Activated T-helper 2 cell treated with anti-CD3 and anti-CD28 coated beads, Interferon-gamma antibody, Interleukin-2, Interleukin-4, amounts not matched to agents 10 μg/mL and 5 μg/mL and 100 μg/mL, durations not matched to agents 14 hours and 24 hours and 36 hours (primary cell): ENCODE measurements around the gene SLC32A1. TPM values are rescaled to one million over a fixed set of nuclear protein-coding genes. Genes with fewer than 3 reads are reported as not detected.

Source experiments
- DNase-seq: peaks from one replicate; pipeline ENCODE4 v3.0.0; 2021; ENCODE audit warnings: low spot score
- H3K27ac Mint-ChIP-seq: one replicate; pipeline ENCODE4 v1.8.0; 2021; ENCODE audit warnings: mixed read lengths
- H3K27me3 Mint-ChIP-seq: one replicate; pipeline ENCODE4 v1.8.0; 2021; ENCODE audit warnings: low read depth, mixed read lengths
- H3K36me3 Mint-ChIP-seq: one replicate; pipeline ENCODE4 v1.8.0; 2021; ENCODE audit warnings: low read depth, mixed read lengths
- H3K4me1 Mint-ChIP-seq: one replicate; pipeline ENCODE4 v1.8.0; 2021; ENCODE audit warnings: low read depth, mixed read lengths
- H3K4me3 Mint-ChIP-seq: one replicate; pipeline ENCODE4 v1.8.0; 2021; ENCODE audit warnings: low read depth, mild to moderate bottlenecking, moderate library complexity, mixed read lengths
- H3K9me3 Mint-ChIP-seq: one replicate; pipeline ENCODE4 v1.8.0; 2021; ENCODE audit warnings: mixed read lengths
- intact Hi-C: fragments of 100-400 bp; cut with micrococcal nuclease; formaldehyde crosslinking; loops from one replicate; pipeline ENCODE4 v1.15.1; 2023
- total RNA-seq: library from RNA; stranded (reverse); gene quantifications from 2 replicates; pipeline ENCODE4 v1.2.3, GENCODE V29; 2022

SLC32A1 gene
- total RNA-seq, 1 donor from 2014 or later, result not detected

DNA sequence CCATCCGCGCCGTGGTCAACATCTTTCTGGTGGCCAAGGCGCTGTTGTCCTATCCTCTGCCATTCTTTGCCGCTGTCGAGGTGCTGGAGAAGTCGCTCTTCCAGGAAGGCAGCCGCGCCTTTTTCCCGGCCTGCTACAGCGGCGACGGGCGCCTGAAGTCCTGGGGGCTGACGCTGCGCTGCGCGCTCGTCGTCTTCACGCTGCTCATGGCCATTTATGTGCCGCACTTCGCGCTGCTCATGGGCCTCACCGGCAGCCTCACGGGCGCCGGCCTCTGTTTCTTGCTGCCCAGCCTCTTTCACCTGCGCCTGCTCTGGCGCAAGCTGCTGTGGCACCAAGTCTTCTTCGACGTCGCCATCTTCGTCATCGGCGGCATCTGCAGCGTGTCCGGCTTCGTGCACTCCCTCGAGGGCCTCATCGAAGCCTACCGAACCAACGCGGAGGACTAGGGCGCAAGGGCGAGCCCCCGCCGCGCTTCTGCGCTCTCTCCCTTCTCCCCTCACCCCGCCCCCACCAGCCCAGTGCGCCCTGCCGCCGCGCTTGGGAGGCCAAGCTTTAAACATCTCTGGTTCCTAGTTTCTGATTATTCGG, 4.0 kb downstream of the SLC32A1 start:
- Mint-ChIP-seq H3K9me3 (peaks cover 4% of the 10 kb centered on the region), H3K4me3 (no peak overlapping the region), H3K36me3 (peaks cover 7% of the 10 kb centered on the region), H3K27me3 (peaks cover 80% of the 10 kb centered on the region), H3K27ac (peak overlapping the region; percentile 30), H3K4me1 (peaks cover 38% of the 10 kb centered on the region)
- DNase-seq, result no peak
- intact Hi-C loops, result no loop called here

DNA sequence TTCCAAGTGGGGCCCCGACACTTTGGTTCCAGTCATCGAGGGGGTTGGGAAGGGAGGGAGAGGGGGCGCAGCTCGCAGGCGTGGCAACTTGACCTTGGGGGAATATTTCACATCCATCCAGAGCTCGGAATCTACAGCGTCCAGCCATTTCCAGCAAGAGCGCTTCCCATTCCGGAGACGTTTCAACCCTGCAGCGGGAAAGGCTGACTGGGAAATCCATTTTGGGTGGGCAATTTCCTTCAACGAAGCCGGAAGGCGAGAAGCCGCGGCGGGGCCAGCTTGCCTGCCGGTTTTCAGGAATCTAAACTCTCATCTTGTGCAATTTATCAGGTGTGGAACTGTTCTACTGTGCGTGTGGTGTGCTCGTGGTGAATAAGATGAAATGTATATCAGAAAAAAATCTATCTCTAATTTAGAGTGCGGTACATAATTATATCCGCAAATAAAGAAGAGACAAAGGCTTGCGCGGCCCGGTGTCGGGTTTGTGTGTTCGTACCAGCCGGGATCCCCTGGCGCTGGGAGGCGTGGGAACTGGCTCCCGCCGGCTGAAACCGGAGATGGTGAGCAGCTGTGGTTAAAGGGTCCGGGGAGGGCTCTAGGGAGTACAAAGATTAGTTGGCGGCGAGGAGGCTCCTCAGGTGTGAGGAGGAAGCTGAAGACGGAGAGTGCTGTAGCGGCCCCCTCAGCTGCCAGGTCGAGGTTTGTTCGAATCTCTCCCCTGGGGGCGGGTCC, 4.8 kb downstream of the SLC32A1 start:
- no peak overlapping the region for H3K4me3 Mint-ChIP-seq
- H3K27ac Mint-ChIP-seq, result peak overlapping the region; percentile 57
- peaks cover 38% of the 10 kb centered on the region for H3K4me1 Mint-ChIP-seq
- intact Hi-C loops, result no loop called here
- peaks cover 7% of the 10 kb centered on the region for H3K36me3 Mint-ChIP-seq
- peaks cover 4% of the 10 kb centered on the region for H3K9me3 Mint-ChIP-seq
- peaks cover 83% of the 10 kb centered on the region for H3K27me3 Mint-ChIP-seq
- DNase-seq, result no peak

DNA sequence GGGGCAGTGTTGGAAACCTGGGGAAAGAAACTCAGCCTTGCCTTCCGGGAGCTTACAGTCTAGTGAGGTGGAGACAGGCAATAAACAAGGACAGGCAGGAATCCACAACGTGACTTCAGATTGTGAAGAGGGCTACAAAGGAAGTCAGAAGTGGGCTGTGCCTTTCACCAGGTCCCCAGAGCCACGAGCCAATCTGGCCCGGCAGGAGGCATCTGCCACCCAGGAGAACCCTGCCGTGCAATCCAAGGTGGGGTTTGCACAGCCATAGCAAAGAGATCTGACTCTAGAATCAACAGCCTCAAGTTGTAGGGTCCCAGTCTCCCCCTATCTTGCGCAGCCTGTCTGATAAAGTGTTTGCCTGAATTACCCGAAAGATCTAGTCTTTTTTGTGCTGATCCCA, 5.5 kb downstream of the SLC32A1 start:
- Mint-ChIP-seq H3K27me3 (peaks cover 82% of the 10 kb centered on the region), H3K36me3 (peaks cover 7% of the 10 kb centered on the region)

DNA sequence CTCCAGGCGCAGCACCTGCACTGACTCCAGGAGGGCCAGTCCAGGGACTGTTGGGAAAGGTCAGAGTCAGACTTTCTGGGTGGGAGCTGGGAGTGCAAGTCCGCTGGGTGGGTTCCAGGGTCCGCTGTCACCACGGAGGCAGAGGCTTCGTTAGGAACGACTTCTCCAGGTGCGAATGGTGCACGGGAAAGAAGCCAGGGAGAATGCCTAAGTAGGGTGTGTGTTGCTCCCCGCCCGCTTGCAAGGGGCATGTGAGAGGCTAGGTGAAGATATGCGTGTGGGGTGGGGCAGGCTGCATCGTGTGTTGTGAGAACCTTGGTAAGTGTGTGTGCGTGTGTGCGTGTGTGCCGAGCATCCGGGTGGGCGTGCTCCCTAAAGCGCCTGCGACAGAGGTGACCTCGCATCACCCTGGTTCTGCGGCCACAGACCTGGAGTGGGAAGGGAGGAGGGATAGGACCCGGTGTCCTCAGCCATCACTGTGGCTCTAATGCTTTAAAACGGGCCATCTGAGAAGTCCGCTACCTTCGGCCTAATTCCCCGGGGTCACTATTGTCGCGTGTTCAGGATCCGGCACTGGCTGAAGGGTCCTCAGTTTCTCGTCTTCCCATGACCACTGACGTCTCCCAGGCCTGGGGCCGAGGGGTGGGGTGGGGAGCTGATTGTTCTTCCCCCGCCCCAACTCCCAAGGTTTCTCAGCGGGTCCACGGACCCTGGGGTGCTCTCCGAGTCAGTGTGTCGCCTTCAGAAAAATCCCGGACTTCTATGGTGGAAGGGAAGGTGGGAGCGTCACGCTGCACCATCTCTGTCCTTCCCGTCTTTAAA, 6.1 kb downstream of the SLC32A1 start:
- H3K4me1 Mint-ChIP-seq, result peaks cover 36% of the 10 kb centered on the region
- intact Hi-C loops, result loop anchor here (2.0 to 5.0 kb wide), 3 partner anchors 18 to 162 kb away; partner anchors contain the start of gene ACTR5
- peak overlapping the region; percentile 46 for H3K27ac Mint-ChIP-seq
- peaks cover 7% of the 10 kb centered on the region for H3K36me3 Mint-ChIP-seq
- no peak for DNase-seq
- peaks cover 84% of the 10 kb centered on the region for H3K27me3 Mint-ChIP-seq
- no peak overlapping the region for H3K4me3 Mint-ChIP-seq
- H3K9me3 Mint-ChIP-seq, result peaks cover 4% of the 10 kb centered on the region

More for the DNA sequence above, 5.5 kb downstream of the SLC32A1 start:
- H3K9me3 Mint-ChIP-seq, result peaks cover 4% of the 10 kb centered on the region
- intact Hi-C loops, result loop anchor here (2.0 to 5.0 kb wide), 3 partner anchors 19 to 163 kb away; partner anchors contain the start of gene ACTR5
- no peak overlapping the region for H3K27ac Mint-ChIP-seq
- no peak for DNase-seq
- H3K4me3 Mint-ChIP-seq, result no peak overlapping the region
- peaks cover 38% of the 10 kb centered on the region for H3K4me1 Mint-ChIP-seq

DNA sequence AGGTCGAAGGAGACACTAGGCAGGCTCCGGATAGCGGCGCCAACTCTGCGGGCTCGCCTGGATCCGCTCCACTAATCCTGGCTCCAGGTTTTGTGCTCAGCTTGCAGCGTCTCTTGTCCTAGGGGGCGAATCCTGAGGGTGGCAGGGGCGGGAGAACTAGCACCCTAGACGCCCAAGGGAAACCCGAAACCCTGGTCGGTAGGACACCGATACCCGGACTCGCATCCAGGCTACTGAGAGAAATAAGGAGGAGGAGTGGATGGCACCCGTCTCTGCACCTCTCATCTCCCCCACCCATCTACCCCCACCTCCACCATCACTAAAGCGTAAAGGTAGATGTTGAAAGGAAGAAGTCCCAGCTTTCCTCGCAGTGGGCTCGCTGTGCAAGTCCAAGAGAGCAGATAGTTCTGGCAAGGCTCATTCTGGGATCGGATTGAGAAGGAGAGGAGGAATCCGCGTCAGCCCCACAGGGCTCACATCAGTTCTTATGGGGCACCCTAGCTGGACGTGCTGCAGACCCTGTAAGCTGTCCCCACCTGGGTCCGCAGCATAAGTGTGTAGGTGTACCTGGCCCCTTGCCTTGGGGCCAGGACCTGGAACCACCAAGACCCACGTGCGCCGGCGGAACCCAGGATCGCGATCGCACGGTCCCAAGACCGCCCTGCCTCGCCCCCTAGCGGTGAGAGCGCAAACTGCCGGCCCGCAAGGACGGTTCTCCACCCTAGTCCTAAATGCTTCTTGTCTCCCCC, 6.9 kb downstream of the SLC32A1 start:
- intact Hi-C loops, result loop anchor here (2.0 to 5.0 kb wide), 3 partner anchors 18 to 161 kb away; partner anchors contain the start of gene ACTR5
- Mint-ChIP-seq H3K9me3 (peaks cover 4% of the 10 kb centered on the region), H3K27me3 (peaks cover 85% of the 10 kb centered on the region), H3K4me3 (peak overlapping the region; percentile 28), H3K4me1 (peaks cover 33% of the 10 kb centered on the region), H3K36me3 (peaks cover 7% of the 10 kb centered on the region), H3K27ac (peak overlapping the region; percentile 46)
- DNase-seq, result peak; percentile 62

DNA sequence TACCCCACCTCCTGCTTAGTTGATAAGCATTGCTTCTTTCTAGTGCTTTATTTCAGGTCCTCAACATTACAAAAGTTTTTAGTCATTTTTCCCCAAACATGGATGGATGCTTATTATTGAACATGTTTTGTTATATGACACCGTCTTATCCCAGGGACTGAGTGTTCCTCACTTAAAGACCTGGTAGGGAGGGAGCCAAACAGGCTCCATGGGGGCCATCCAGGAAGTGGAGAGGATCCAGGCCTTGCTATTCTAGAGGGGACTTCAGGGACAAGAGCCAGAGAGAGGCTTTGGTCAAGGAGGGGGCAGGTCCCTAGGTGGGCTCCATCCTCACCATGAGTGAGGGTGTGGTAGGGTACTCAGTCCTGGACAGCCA, 7.4 kb downstream of the SLC32A1 start:
- Mint-ChIP-seq H3K36me3 (peaks cover 7% of the 10 kb centered on the region), H3K9me3 (peaks cover 4% of the 10 kb centered on the region), H3K27ac (no peak overlapping the region), H3K4me1 (peaks cover 29% of the 10 kb centered on the region), H3K27me3 (peaks cover 83% of the 10 kb centered on the region), H3K4me3 (no peak overlapping the region)
- no peak for DNase-seq
- intact Hi-C loops, result loop anchor here (2.0 to 5.0 kb wide), 3 partner anchors 17 to 161 kb away; partner anchors contain the start of gene ACTR5

DNA sequence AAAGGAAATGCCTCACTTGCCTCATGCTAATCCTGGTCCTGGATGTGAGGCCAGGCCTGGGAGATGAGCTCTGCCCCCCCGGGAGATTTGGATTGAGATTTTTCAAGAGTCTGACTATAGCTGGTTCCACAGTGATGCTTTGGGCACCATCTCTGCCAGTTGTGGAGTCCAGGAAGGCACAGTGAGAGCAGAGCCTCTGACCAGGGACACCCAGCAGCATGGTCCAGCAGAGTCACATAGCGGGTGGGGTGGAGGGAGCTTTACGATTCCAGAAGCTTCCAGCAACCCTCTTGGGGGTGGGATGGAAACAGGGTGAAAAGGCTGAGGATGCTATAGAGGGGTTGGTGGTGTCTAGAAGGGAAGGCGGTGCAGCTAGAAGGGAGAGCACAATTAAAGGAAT, 8.7 kb downstream of the SLC32A1 start:
- peaks cover 21% of the 10 kb centered on the region for H3K4me1 Mint-ChIP-seq
- H3K27me3 Mint-ChIP-seq, result peaks cover 75% of the 10 kb centered on the region
- DNase-seq, result no peak
- H3K36me3 Mint-ChIP-seq, result peaks cover 5% of the 10 kb centered on the region
- H3K4me3 Mint-ChIP-seq, result no peak overlapping the region
- H3K9me3 Mint-ChIP-seq, result peaks cover 4% of the 10 kb centered on the region
- no peak overlapping the region for H3K27ac Mint-ChIP-seq
- intact Hi-C loops, result loop anchor here (5.0 kb wide), 1 partner anchor 159 kb away; no protein-coding TSS in a partner anchor

DNA sequence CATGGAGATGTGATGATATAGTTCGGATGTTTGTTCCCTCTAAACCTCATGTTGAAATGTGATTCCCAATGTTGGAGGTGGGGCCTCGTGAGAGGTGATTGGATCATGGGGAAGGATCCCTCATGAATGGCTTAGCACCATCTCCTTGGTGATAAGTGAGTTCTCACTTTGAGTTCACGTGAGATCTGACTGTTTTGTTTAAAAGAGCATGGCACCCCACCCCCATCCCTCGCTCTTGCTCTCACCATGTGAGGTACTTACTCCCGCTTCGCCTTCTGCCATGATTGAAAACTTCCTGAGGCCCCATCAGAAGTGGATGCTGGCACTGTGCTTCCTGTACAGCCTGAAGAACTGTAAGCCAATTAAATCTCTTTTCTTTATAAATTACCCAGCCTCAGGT, 10.9 kb downstream of the SLC32A1 start:
- H3K4me1 Mint-ChIP-seq, result peaks cover 12% of the 10 kb centered on the region
- no peak overlapping the region for H3K27ac Mint-ChIP-seq
- no peak overlapping the region for H3K4me3 Mint-ChIP-seq
- H3K9me3 Mint-ChIP-seq, result no peaks in the 10 kb centered on the region
- no peak for DNase-seq
- H3K36me3 Mint-ChIP-seq, result no peaks in the 10 kb centered on the region
- intact Hi-C loops, result no loop called here
- peaks cover 60% of the 10 kb centered on the region for H3K27me3 Mint-ChIP-seq

DNA sequence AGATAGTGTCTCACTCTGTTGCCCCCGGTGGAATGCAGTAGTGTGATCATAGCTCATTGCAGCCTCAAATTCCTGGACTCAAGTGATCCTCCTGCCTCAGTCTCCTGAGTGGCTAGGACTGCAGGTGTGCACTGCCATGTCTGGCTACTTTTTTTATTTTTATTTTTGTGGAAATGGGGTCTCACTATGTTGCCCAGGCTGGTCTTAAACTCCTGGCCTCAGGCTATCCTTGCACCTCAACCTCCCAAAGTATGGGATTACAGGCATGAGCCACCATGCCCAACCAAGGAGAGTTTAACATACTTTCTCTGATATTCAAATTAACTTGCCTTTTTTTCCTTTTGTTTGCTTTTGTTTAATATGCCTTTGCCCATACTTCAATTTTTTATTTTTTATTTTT, 13.6 kb downstream of the SLC32A1 start:
- Mint-ChIP-seq H3K9me3 (no peaks in the 10 kb centered on the region), H3K27ac (no peak overlapping the region), H3K27me3 (peaks cover 65% of the 10 kb centered on the region), H3K36me3 (no peaks in the 10 kb centered on the region), H3K4me1 (no peaks in the 10 kb centered on the region), H3K4me3 (no peak overlapping the region)
- intact Hi-C loops, result no loop called here
- no peak for DNase-seq

DNA sequence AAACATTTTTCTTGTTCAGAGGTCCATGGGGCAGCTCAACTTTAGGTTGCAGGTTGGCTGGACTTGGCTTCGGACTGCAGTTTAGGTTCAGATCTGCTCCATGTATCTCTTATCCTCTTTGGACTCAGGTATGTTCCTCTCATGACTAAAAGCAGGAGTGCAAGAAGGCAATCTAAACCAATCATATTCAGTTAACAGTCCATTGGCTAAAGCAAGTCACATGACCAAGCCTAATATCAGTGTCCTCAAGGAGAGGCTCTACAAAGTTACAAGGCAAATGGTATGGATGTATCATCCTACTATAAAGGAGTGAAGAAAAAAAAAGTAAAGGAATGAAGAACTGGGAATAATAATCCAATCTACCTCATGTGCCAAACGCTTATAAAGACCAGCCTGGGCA, 21.5 kb downstream of the SLC32A1 start:
- Mint-ChIP-seq H3K36me3 (peaks cover 5% of the 10 kb centered on the region), H3K27me3 (peaks cover 26% of the 10 kb centered on the region), H3K27ac (no peak overlapping the region), H3K4me3 (no peak overlapping the region), H3K4me1 (peaks cover 20% of the 10 kb centered on the region), H3K9me3 (no peaks in the 10 kb centered on the region)
- intact Hi-C loops, result loop anchor here (5.0 kb wide), 1 partner anchor 147 kb away; no protein-coding TSS in a partner anchor
- DNase-seq, result no peak

DNA sequence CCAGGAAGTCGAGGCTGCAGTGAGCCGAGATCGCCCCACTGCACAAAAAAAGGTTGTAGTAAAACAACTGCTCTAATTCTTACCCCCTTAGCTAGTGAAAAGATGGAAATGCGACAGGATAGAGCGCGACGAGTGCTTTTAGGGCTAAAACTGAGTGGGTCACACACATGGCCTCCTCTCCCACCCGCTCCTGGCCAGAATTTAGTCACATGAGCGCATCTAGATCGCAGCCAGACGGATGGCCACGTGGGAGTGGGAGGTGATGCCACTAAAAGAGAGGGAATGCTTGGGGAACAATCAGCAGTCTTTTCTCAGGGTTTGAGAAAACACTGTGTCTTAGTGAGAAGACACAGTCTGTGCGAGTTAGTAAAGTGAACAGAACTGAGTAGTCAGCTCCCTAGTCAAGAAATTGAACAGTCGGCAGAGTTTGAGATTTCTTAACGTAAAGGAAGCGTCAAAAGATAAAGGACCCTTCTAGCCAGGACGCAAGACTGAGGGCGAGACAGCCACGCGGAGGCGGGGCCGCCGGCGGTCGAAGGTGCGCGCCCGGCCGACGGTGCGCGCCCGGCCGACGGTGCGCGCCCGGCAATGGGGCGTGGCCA, 23.3 kb downstream of the SLC32A1 start:
- Mint-ChIP-seq H3K36me3 (peaks cover 18% of the 10 kb centered on the region), H3K9me3 (no peaks in the 10 kb centered on the region), H3K4me1 (peaks cover 22% of the 10 kb centered on the region), H3K4me3 (peak overlapping the region; percentile 93), H3K27ac (no peak overlapping the region), H3K27me3 (peaks cover 9% of the 10 kb centered on the region)
- DNase-seq, result no peak
- intact Hi-C loops, result loop anchor here (1.0 to 5.0 kb wide), 3 partner anchors 17 to 145 kb away; partner anchors contain the start of gene PPP1R16B
